Pancreas (tissue), 10 donors: ENCODE data around the gene CGGBP1. TPM values are rescaled to one million over a fixed set of nuclear protein-coding genes. Genes with fewer than 3 reads are reported as not detected.

Experiments
- ATAC-seq, 4 donors: fragments of 200-7000 bp; cut with Tn5 transposase; one replicate each; pipeline versions ENCODE4 v1.8.0 to v1.9.1; 2020; ENCODE audit warnings: mild to moderate bottlenecking in 4 of 4, moderate library complexity in 4 of 4
- DNase-seq, 6 donors: peaks; one replicate each; pipeline ENCODE4 v3.0.0-alpha.2; 2020
- FAIRE-seq: peaks from 2 replicates; lab custom pipeline; 2012; peaks lifted over from hg19 to GRCh38; lab: Jason Lieb, UNC
- H3K27ac ChIP-seq, 4 donors: fragments of 200-600 bp; sonication (generic); 1 replicate in 3 of 4; 2 replicates in 1 of 4; pipeline versions ENCODE4 v1.5.0 to v1.8.0; 2020
- H3K27me3 ChIP-seq, 4 donors: fragments of 200-600 bp; one replicate each; pipeline ENCODE4 v1.8.0; 2021
- H3K36me3 ChIP-seq, 3 donors: fragments of 200-600 bp; sonication (generic) in 1 of 3; one replicate each; pipeline versions ENCODE4 v1.5.0 to v1.8.0; 2020 to 2021
- H3K4me1 ChIP-seq, 3 donors: fragments of 200-600 bp; one replicate each; pipeline ENCODE4 v1.8.0; 2021
- H3K4me3 ChIP-seq, 4 donors: fragments of 200-600 bp; sonication (generic) in 2 of 4; one replicate each; pipeline versions ENCODE4 v1.5.0 to v1.8.0; 2020 to 2021
- H3K9me3 ChIP-seq, 4 donors: fragments of 200-600 bp; one replicate each; pipeline ENCODE4 v1.8.0; 2021
- CTCF ChIP-seq, 4 donors: fragments of 200-600 bp; sonication (generic) in 3 of 4; IDR thresholded peaks; one replicate each; pipeline versions ENCODE4 v1.5.0 to v1.8.0; 2021; ENCODE audit warnings: antibody characterized with exemption in 4 of 4
- WGBS, 2 donors: extraction: QIAGEN DNeasy Blood & Tissue Kit; methylation state at CpG; one replicate each; pipeline ENCODE4 v1.1.7; 2013; 5-methylcytosine and 5-hydroxymethylcytosine counted together
- intact Hi-C, 3 donors: fragments of 100-400 bp; cut with DNase I; formaldehyde crosslinking; loops; one replicate each; pipeline versions ENCODE4 v1.11.1 to v1.14.2; 2022
- polyA plus RNA-seq, 2 donors: library from polyadenylated mRNA; stranded (reverse); fragments of 200-250 nt; gene quantifications; one replicate each; pipeline ENCODE4 v1.2.3, GENCODE V29; 2013
- total RNA-seq, 6 donors: library from RNA; stranded (reverse); fragmentation: NEBNext Ultra II Directional in 4 of 6; extraction: Animal tissue kit (Norgen Biotek cat#: 25700) in 4 of 6; gene quantifications; one replicate each; pipeline versions ENCODE4 v1.2.1 to v1.2.4, GENCODE V29; 2021 to 2023
- donor health status: healthy with polysubstance abuse.
- donor health status: DM: no; HTN: no; CAD: no; lungs with moderate emphysema.
- donor health status: DM: no; HTN: no; CAD: no.
- donor health status: control.
- donor health status: control.
- donor health status: Bipolar disorder and iron deficiency.
- donor health status: DM: yes; HTN: yes; CAD: no.
- donor health status: DM: no; HTN: no; CAD: no.
- donor health status: DM: no; HTN: no; CAD: no.
- donor health status: DM: yes; HTN: yes; CAD: no.

The CGGBP1 gene
- total and polyA plus RNA-seq, 8 donors, result 17.0 to 40.3 (median 21.1) TPM

- no peaks in the 10 kb centered on the region for H3K9me3 ChIP-seq
- no peaks in the 10 kb centered on the region for H3K27me3 ChIP-seq
- no peak for TF ChIP-seq CTCF (IDR thresholded peaks at IDR 0.05)
- 0% methylated on average over 22 to 24 of the region's 24 CpGs for WGBS, 2 donors
- H3K27ac ChIP-seq, result peak overlapping the region; percentile 87 to 94 (median 92)
- H3K4me1 ChIP-seq, result peaks cover 20 to 35% (median 29%) of the 10 kb centered on the region in 3 donors
- intact Hi-C loops, result no loop called here
- no peak for ATAC-seq
- no peak for DNase-seq
- H3K36me3 ChIP-seq, result peaks cover 0 to 12% (median 0%) of the 10 kb centered on the region in 3 donors
- FAIRE-seq, result no peak
- H3K4me3 ChIP-seq, result peak overlapping the region; percentile 68 to 98 (median 84)
Measured at GRCh38 chr3:88058306-88058580, 562 bp downstream of the CGGBP1 start.

GRCh38 chr3:88057630-88058305 is 1.0 kb downstream of the CGGBP1 start:
- intact Hi-C loops, result no loop called here
- DNase-seq (no peak), FAIRE-seq (peak; percentile 9), ATAC-seq (no peak)
- Histone ChIP-seq H3K36me3 (peaks cover 0 to 12% (median 0%) of the 10 kb centered on the region in 3 donors), H3K27ac (peak overlapping the region; percentile 87 to 94 (median 92)), H3K9me3 (no peaks in the 10 kb centered on the region), H3K27me3 (no peaks in the 10 kb centered on the region), H3K4me1 (peaks cover 20 to 35% (median 29%) of the 10 kb centered on the region in 3 donors), H3K4me3 (peak overlapping the region; percentile 68 to 98 (median 84))
- WGBS, 2 donors, result 12 to 15% methylated on average over 16 of the region's 16 CpGs
- TF ChIP-seq CTCF (IDR thresholded peaks at IDR 0.05), result no peak

- 77 to 81% methylated on average over 5 of the region's 5 CpGs for WGBS, 2 donors
- Histone ChIP-seq H3K4me3 (no peak overlapping the region), H3K4me1 (no peaks in the 10 kb centered on the region), H3K27me3 (no peaks in the 10 kb centered on the region), H3K36me3 (no peaks in the 10 kb centered on the region), H3K27ac (no peak overlapping the region), H3K9me3 (no peaks in the 10 kb centered on the region)
- ATAC-seq, result no peak
- DNase-seq, result no peak
- no peak for FAIRE-seq
- intact Hi-C loops, result no loop called here
- TF ChIP-seq CTCF (IDR thresholded peaks at IDR 0.05), result no peak
Measured at GRCh38 chr3:88046766-88047165, 12.0 kb downstream of the CGGBP1 start.

- Histone ChIP-seq H3K27ac (no peak overlapping the region), H3K4me1 (no peaks in the 10 kb centered on the region), H3K4me3 (no peak overlapping the region), H3K36me3 (no peaks in the 10 kb centered on the region), H3K27me3 (no peaks in the 10 kb centered on the region), H3K9me3 (no peaks in the 10 kb centered on the region)
- ATAC-seq (no peak), FAIRE-seq (no peak), DNase-seq (no peak)
- TF ChIP-seq CTCF (IDR thresholded peaks at IDR 0.05), result no peak
- 23 to 31% methylated on average over 1 of the region's 1 CpG for WGBS, 2 donors
- intact Hi-C loops, result no loop called here
Measured at GRCh38 chr3:88044411-88044810, 14.4 kb downstream of the CGGBP1 start.

GRCh38 chr3:88041005-88041404 is 17.8 kb downstream of the CGGBP1 start:
- Histone ChIP-seq H3K9me3 (no peaks in the 10 kb centered on the region), H3K4me1 (no peaks in the 10 kb centered on the region), H3K27me3 (no peaks in the 10 kb centered on the region), H3K4me3 (no peak overlapping the region), H3K27ac (no peak overlapping the region), H3K36me3 (no peaks in the 10 kb centered on the region)
- FAIRE-seq (no peak), DNase-seq (no peak), ATAC-seq (no peak)
- 97 to 100% methylated on average over 3 of the region's 3 CpGs for WGBS, 2 donors
- intact Hi-C loops, result no loop called here
- TF ChIP-seq CTCF (IDR thresholded peaks at IDR 0.05), result no peak
